Measurements from ENCODE around the gene CARD10.
"Not testable (repeated sequence)": the region's sequence is repeated elsewhere in the genome, so short reads cannot be mapped to it uniquely, and the experiment has no call there.

Gene CARD10

GRCh38 chr22:37557321-37558001 lies 38.2 kb upstream of the CARD10 start:
- no peak for DNase-seq (ENCODE audit: low read depth in 2 of 2, low spot score in 1 of 2)

GRCh38 chr22:37556710-37557109 lies 37.5 kb upstream of the CARD10 start:
- DNase-seq (ENCODE audit: low read depth in 2 of 2, low spot score in 1 of 2): no peak

- no peak for DNase-seq (ENCODE audit: low read depth in 2 of 2, low spot score in 1 of 2)
Observed at GRCh38 chr22:37555029-37555428, 35.8 kb upstream of the CARD10 start.

- no peak for DNase-seq (ENCODE audit: low read depth in 2 of 2, low spot score in 1 of 2)
Observed at GRCh38 chr22:37553725-37554124, 34.5 kb upstream of the CARD10 start.

- DNase-seq (ENCODE audit: low read depth in 2 of 2, low spot score in 1 of 2): no peak
Observed at GRCh38 chr22:37552524-37553163, 33.4 kb upstream of the CARD10 start.

GRCh38 chr22:37551981-37552380 lies 32.8 kb upstream of the CARD10 start:
- no peak for DNase-seq (ENCODE audit: low read depth in 2 of 2, low spot score in 1 of 2)

GRCh38 chr22:37550921-37551320 lies 31.7 kb upstream of the CARD10 start:
- DNase-seq (ENCODE audit: low read depth in 2 of 2, low spot score in 1 of 2): not testable (repeated sequence)

- no peak for DNase-seq (ENCODE audit: low read depth in 2 of 2, low spot score in 1 of 2)
Observed at GRCh38 chr22:37549704-37550059, 30.5 kb upstream of the CARD10 start.

- DNase-seq (ENCODE audit: low read depth in 2 of 2, low spot score in 1 of 2): no peak
Observed at GRCh38 chr22:37547251-37547741, 28.1 kb upstream of the CARD10 start.

GRCh38 chr22:37546437-37547250 lies 27.4 kb upstream of the CARD10 start:
- no peak for DNase-seq (ENCODE audit: low read depth in 2 of 2, low spot score in 1 of 2)

GRCh38 chr22:37545703-37546436 lies 26.7 kb upstream of the CARD10 start:
- DNase-seq (ENCODE audit: low read depth in 2 of 2, low spot score in 1 of 2): no peak

GRCh38 chr22:37544955-37545702 lies 25.9 kb upstream of the CARD10 start:
- no peak for DNase-seq (ENCODE audit: low read depth in 2 of 2, low spot score in 1 of 2)

- no peak for DNase-seq (ENCODE audit: low read depth in 2 of 2, low spot score in 1 of 2)
Observed at GRCh38 chr22:37542959-37543358, 23.7 kb upstream of the CARD10 start.

- not testable (repeated sequence) for DNase-seq (ENCODE audit: low read depth in 2 of 2, low spot score in 1 of 2)
Observed at GRCh38 chr22:37542416-37542815, 23.2 kb upstream of the CARD10 start.

GRCh38 chr22:37539790-37540189 lies 20.6 kb upstream of the CARD10 start:
- not testable (repeated sequence) for DNase-seq (ENCODE audit: low read depth in 2 of 2, low spot score in 1 of 2)

- DNase-seq (ENCODE audit: low read depth in 2 of 2, low spot score in 1 of 2): peak; percentile 68 to 78
Observed at GRCh38 chr22:37538590-37539357, 19.6 kb upstream of the CARD10 start.

- DNase-seq (ENCODE audit: low read depth in 2 of 2, low spot score in 1 of 2): no peak
Observed at GRCh38 chr22:37535159-37535558, 15.9 kb upstream of the CARD10 start.

GRCh38 chr22:37534445-37534844 lies 15.2 kb upstream of the CARD10 start:
- no peak for DNase-seq (ENCODE audit: low read depth in 2 of 2, low spot score in 1 of 2)

GRCh38 chr22:37533995-37534394 lies 14.8 kb upstream of the CARD10 start:
- no peak for DNase-seq (ENCODE audit: low read depth in 2 of 2, low spot score in 1 of 2)

All from stimulated activated CD8-positive, alpha-beta memory T cell treated with anti-CD3 and anti-CD28 coated beads, Interleukin-4, amount 100 ng/mL, for 1 hour (primary cell).